GM21529 (cell line): ENCODE measurements around the gene DPP8.
"Not testable (repeated sequence)": the region's sequence is repeated elsewhere in the genome, so short reads cannot be mapped to it uniquely, and the experiment has no call there.

Experiments used
- ATAC-seq: cut with Tn5 transposase; IDR thresholded peaks from one replicate; pipeline ENCODE4 v1.9.1; 2021; ENCODE audit not compliant: unreplicated experiment

The DPP8 gene

DNA sequence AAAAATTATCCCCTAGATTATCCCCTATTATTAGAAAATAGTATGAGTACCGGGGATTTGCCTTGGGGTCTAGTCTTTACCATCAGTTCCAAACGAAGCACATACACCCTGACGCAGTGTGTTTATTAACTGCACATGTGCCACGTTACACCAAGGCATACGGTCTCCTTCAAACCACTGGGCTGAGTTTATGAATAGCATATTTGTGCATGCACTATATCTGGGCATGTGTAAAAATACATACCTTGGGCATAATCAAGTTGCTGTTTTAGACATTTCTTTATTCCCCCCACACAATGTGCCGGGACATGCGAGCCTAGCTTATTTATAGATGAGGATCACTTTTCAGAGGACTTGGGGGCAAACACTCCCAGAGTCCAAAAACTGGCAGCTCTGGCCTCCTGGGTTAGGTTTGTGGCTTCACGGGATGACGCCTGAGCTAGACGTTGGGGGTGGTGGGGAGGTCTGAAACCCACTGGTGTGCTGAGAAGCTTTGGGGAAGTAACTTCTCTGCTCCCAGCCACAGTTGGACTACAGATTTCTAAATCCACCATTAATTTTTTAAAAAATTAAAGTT, 111.0 kb downstream of the DPP8 start:
- ATAC-seq, result no peak

DNA sequence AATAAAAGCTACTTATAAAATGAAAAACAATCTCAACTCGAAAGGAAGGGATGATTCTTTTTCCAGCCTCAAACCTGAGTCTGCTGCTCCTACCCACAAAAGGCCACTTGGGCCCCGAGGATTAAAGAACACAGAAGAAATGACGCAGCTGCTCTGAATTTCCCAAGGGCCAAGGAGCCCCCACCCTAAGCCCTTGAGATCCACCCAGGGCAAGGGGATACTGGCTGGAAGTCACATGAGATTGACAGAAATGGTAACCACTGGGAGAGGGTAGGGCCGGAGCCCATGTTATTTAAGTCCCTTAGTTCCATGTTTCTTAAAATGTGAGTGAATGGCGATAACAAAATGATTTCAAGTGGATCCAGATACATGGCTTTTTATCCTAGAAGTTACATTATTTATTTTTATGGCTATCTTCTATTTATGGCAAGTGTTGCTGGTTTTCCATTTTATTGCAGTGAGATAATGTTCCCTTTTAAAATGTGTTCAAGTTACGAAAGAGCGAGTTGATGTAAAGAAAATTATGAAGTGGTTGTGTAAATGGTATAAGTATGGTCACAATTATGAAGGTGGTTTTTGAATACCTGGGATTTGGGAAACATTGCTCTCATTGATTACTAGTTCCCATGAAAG, 111.6 kb downstream of the DPP8 start:
- no peak for ATAC-seq

DNA sequence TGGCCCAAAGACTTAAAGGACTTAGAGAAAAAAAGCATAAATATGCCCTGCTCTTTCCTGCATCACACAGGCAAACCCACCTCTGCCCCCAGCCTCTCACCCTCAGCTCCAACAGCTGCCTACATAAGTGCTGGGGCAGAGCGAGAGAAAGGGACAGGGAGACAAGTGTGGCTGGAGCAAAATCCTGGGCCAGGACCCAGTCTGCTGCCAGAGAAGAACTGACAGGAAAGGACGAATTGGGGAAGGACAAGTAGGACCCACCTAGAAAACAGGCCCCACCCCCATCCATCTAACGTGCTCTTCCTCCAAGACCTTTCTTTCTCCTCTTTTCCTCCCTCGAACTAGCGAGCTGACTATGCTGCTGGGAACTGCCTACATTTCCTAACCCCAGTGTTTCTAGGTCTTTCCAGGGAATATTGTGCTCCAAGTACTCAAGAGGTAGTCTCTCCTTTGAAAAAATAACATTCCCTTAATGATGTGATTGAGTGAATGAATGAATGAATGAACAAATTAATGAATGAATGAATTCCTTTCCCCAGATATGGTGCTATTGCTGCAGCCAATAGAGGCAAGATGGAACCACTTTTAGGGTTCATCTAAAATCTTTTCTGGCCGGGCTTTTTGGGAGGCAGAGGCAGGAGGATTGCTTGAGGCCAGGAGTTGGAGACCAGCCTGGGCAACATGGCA, 113.2 kb downstream of the DPP8 start:
- ATAC-seq, result no peak

DNA sequence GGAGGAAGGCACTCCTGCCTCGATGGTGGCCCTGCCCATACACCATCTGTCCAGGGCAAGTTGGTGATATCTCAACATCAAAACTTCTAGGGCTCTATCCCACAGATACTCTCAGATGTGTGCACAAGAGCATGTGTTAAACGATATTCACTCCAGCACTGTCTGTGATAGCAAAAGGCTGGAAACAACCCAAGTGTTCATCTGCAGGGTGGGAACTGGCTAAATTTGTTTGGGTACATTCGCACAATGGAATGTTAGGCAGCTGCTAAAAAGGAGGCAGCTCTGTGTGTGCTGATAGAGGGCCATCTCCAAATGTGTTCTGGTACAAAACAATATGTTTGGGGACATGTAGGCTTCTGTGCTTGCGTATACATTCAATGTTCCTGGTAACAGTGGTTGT, 114.5 kb downstream of the DPP8 start:
- no peak for ATAC-seq

DNA sequence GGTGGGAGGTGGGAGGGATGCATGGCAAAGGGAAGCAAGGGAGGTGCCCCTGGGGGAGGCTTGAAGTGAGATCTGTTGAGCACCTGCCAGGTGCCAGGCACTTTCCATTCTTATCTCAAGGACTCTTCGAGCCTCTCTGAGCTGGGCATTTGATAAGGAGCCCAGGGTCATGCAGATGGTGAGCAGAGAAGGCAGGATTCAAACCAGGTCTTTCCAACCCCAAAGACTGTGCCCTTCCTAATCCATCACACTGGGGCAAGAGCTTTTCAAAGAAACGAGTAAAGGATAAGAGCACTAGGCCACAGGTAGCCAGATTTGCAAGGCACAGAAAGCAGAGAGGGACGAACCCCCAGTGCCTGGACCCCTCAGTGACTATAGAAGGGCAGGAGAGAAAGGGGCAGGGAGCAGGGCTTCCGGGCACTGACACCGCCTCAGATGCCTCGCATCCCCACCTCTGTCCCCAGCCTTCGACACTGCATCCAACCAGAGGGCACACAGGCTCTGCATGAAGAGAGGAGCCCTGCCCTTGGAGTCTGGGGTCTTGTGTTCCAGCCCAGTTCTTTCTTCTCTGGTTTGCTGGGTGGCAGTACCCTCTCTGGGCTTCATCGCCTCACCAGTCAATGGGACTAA, 115.8 kb downstream of the DPP8 start:
- ATAC-seq, result no peak

DNA sequence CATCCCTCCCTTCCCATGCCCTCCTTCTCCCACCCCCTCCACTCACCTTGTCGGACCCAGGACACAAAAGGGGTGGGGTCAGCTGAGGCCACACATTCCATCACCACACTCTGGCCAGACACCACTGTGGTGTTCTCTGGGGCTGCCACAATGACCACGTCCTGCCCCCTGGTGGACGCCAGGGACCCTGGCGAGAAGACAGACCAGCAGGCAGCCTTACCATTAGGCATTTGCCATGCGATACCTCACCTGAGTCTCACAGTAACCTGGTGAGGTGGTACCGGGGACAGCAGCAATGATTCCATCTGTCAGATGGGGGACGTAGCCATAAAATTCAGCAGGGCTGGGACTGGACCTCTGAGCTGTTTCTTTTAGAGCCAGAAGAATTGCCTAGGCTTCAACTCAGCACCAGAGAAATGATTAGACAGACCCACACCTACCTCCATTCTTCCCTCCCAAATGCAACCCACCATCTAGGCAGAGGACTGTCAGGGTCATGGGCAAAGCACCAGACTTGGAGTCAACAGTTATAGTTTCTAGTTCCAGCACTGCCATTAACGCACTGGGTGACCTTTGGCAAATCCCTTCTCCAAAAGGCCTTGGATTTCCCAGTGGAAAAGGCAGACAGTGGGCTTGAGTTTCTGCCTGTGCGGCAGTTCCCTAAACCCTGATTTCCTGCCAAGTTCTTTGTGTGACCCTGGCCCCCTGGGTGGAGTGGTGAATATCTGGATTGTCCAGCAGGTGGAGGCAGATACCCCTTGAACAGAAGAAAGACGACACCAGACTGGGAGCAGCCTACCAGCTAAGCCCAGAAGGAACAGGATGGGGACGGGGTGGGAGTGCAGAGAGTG, 116.5 kb downstream of the DPP8 start:
- ATAC-seq, result no peak

DNA sequence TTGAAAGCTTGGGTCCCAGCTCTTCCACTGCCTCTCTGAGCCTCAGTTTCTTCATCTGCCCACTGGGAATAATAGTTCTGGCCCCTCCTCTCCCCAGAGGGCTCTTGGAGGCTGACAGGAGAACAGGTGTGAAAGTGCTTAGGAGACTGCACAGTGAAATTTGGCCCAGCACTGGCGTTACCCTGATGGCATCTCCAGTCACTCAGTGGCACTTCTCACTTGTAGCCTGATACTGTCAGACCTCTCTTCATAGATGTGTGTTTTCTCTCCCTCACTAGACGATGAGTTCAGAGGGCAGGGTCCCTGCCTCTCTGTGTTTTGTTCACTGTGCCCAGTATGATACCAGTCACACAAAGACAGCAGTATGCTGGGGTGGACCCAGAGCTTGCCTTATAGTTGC, 117.5 kb downstream of the DPP8 start:
- no peak for ATAC-seq

DNA sequence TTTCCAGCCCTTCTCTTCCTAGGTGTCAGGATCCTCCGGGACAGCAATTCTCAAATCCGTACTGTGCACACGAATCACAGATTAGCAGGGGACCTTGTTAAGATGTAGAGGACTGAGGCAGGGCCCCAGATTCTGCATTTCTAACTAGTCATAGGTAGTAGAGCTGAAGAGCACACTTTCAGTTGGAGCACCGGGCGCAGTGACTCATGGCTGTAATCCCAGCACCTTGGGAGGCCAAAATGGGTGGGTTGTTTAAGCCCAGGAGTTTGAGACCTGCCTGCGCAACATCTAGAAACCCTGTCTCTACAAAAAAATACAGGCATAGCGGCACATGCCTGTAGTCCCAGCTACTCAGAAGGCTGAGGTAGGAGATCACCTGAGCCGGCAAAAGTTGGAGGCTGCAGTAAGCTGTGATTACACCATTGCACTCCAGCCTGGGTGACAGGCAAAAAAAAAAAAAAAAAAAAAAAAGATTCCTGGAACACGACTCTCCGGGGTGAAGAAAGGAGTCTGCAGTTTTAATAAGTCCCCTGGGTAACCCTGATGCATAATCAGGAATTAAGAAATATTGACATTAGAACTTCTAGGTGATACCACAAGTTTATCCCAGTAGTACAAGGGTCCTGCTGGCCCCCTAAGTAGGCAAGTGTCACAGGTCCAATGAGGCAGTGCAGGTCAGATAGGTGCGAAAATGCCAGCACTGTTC, 118.3 kb downstream of the DPP8 start:
- no peak for ATAC-seq

DNA sequence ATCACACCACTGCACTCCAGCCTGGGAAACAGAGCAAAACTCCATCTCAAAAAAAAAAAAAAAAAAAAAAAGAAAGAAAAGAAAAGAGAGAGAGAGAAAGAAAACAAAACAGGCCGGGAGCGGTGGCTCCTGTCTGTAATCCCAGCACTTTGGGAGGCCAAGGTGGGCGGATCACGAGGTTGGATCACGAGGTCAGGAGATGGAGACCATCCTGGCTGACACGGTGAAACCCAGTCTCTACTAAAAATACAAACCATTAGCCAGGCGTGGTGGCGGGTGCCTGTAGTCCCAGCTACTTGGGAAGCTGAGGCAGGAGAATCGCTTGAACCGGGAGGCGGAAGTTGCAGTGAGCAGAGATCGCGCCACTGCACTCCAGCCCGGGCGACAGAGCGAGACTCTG, 119.0 kb downstream of the DPP8 start:
- ATAC-seq, result not testable (repeated sequence)

DNA sequence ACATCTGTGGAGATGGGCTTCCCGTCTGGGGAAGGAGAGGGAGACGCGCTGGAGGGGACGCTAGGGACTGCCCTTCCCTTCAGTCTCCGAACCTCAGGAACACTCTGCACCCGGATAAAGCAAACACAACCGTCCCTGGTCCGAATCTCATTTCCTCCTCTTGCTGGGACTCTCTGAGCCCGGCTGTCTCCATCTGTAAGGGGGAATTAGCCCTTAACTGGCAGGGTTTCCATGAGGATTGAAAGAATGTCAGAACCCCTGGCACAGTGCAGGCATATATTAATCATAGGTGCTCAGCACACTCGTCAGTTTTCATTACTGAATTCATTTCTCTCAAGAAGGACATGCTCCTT, 120.5 kb downstream of the DPP8 start:
- no peak for ATAC-seq

DNA sequence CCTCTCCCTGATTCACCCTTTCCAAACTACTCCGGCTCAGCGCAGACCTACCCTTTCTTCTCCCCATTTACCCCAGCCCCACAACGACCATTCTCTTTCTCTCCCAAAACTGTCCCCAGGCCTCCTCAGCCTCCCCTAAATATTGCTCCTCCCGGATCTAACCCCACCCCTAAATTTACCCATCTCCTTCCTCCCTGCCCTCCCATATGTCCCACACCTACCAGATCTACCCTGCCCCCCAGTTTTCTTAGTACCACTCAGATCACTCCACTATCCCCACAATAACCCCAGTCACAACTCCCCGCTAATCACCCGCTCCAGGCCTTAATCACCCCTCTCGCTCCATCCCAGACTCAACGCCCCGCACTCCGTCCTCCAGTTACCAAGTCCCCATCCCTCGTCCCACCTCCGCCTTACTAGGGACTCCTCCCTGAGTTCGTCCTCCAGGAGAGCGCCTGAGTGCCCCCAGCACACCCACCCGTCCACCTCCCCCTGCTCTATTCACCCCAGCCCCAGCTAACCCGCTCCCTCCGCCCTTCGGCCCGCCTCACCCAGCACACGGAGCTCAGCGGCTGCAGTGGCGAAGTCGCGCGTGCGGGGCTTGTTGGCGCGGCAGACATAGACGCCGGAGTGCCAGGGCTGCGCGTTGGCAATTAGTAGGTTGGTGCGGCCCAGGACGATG, 121.1 kb downstream of the DPP8 start:
- ATAC-seq, result no peak

DNA sequence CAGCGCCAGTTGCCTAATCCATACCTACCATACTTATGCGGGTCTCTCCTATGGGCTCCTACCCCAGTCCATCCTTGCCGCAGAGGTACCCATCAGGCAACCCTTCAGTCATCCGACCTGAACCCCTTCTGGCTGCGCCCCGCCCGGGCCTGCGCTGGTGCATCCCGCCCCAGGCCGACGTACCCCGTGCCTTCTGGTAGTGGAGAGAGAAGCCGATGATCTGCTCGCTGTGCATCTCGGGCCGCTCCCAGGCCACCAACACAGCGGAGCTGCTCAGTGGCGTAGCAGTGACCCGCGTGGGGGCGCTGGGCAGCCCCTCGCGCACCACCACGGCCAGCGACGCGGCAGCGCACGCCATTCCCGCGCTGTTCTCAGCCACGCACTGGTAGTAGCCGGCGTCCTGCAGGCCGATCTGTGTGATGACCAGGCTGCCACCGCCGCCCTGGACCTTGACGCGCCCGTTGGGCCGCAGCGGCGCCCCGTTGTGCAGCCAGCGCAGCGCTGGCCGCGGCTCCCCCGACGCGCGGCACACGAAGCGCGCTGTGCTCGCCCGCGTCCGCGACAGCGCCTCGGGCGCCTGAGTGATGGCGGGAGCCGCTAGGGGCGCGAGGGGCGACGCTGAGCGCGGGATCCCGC, 121.8 kb downstream of the DPP8 start:
- ATAC-seq, result no peak

DNA sequence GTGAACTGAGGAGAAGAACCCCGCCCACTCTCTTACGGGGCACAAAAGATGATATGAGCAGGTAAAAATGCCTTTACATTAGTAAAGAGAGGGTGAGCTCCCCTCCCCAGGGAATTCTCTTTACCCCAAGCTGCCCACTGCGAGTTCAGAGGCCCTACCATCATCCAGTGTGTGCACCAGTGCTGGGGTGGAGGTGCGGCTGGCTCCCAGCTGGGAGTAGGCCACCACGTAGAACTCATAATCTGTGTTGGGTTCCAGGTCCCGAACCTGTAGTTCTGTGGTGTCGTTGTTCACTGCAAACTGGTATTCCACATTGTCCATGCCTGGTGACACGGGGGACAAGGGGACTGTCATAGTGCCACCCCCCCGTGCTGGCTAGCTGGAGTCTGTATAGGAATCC, 122.6 kb downstream of the DPP8 start:
- ATAC-seq, result no peak

DNA sequence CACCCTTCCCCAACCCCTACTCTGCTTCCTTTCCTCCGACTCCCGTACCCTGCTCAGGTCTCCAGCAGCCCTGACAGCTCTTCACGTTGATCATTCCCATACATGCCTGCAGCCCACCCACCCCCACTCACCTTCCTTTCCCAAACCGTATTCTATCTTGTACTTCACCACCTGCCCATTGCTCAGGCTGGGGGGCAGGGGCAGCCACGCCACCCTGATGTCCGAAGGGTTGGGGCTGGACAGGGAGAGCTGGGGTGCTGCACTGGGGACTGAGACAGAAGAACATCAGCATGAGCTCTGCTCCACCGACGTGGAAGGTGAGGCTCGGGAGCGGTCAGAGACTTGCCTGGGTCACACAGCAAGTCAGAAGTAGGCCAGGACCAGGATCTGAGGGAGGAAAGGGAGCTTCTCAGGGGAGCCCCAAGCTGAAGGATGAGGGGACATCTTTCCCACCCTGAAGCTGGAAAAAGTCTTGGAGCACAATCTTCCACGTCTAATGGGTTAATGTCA, 123.2 kb downstream of the DPP8 start:
- ATAC-seq, result no peak

DNA sequence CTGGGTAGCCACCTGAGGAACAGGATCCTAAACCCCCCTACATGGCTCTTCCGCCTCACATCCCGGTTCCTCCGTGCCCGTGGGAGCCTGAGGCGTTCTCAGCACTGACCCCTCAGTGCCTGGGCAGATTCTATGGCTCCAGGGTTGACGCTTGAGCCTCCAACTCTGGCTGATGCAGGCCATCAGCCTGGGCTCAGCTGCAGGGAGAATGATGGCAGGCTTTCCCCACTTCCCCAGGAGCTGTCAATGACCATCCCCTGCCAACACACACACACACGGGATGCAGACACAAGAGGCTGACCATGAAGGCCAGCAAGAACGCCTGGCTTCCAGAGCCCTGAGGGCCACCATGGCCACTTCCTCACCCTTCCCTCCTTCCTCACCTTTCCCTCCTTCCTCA, 123.9 kb downstream of the DPP8 start:
- ATAC-seq, result no peak

DNA sequence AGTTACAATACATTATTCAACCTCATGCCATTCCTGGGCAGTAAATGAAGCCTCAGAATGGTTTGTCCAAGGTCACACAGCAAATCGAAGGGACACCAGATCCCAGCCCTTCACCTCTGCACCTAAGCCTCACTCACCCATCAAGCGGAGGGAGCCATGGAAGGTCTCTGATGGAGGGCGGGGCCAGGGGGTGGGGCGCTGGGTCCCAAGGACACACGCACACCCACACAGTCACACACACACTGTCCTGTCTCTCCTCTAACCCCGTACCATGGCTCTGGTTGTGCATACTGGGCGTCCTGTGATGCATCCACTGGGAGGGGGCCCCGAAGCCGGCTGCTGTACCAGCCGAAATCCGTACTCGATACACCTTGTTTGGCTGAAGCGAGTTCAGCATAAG, 124.4 kb downstream of the DPP8 start:
- no peak for ATAC-seq
